Activated T-cell treated with anti-CD3 and anti-CD28 coated beads for 24 hours (primary cell): ENCODE data around the gene HDAC4.

Source experiments
- DNase-seq: peaks from one replicate; pipeline ENCODE4 v3.0.0-alpha.2; 2020; ENCODE audit warnings: low read depth

HDAC4 gene

DNA sequence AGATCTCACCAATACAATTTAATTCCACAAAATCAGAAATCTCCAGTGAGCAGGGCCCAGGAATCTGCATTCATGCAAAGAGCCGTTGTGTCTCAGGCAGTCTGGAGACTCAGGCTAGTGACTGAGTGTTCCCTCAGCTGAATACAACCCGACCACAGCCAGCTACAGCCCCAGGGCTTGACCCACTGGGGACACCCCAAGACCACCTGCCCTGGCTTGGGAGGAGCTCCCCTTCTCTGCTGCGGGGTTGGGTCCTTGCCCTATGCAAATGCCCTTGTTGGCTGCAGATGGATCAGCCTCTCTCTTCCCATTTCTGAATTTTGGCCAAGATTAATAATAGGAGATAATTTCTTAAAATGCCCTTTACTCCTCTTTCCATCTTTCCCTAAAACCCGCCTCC, 395.2 kb downstream of the HDAC4 start:
- no peak for DNase-seq

DNA sequence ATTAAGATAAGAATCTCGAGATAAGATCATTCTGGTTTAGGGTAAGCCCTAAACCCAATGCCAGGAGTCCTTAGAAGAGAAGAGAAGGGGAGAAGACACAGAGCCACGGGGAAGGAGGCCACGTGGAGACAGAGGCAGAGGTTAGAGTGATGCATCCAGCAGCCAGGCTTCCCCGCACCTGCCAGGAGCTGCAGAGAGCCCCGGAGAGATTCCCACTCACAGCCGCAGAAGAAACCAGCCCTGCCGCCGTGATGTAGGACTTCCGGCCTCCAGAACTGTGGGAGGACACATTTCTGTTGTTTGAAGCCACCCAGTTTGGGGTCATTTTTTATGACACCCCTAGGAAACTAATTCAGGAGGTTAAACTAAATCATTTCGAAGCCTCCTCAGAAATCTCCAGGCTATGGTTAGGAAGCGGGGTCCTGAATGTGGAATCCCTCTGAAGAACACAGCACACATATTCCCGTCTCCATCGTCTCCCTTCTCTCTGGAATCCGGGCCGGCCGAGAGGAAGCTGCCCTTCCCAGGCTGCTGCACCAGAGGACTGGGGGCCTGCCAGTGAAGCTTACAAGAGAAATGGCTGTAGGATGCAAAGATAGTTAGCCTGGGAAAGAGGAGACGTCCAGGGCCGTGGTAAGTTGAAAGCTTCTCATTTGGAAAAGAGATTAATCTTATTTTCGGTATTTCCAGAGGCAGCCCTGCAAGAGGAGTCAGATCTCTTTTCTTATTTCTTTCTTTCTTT, 396.4 kb downstream of the HDAC4 start:
- DNase-seq, result no peak

DNA sequence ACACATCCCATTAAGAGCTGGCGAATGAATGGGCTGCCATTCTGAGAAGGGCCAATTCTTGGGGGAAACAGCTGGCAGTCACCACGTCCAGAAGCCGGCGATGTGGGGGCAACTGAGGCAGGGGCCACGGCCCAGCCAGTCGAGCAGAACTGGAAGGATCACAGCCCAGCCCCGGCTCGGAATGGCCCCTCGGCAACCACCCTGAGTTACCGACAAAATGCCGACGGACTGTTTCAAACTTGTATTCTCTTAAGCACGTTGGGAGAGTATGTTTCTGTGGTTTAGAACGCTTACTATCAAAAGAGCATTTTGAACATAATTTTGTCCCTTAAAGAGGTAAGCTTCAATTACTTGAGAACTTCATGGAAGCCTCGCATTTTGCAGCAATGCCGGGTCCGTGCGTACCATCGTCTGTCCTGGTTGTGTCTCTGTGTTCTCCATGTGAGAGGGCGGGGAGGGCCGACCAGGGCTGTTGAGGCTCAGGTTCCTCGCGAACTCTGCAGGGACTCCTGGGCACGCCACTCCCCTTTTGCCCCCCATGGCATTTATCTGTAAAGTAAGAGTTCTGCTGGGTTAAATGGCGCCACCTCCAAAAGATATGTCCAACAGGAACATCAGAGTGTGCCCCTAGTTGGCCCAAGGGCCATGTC, 397.1 kb downstream of the HDAC4 start:
- DNase-seq, result no peak

DNA sequence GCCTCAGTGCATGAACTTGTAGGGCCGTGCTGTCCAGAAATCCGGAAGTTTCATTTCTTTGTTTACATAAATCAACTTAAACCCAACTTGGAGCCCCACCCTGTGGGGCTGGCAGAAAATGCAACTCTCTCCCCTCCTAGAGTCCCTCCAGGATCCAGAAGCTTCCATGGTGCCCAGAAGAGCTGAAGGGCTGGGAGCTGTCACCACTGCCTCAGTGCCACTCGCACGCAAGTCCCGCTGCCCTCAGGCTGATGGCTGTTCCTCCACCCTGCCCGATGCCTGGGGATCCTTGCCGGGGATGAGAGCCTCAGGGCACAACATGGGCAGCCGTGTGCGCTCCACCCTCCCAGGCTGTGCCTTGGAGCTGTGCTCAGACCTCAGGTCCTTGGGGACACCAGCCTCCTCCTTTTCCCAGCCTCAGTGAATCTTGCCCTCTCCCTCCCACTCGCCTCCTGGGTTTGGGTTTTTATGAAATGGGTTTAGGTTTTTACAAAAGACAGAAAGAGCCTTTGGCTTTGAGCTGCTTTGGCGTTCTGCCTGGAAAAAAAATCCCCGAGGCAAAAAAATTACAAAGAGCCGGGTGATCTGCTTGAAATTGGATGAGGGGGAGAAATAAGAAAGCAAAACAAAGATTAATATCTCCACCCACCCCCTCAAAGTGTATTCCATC, 397.7 kb downstream of the HDAC4 start:
- DNase-seq, result no peak

DNA sequence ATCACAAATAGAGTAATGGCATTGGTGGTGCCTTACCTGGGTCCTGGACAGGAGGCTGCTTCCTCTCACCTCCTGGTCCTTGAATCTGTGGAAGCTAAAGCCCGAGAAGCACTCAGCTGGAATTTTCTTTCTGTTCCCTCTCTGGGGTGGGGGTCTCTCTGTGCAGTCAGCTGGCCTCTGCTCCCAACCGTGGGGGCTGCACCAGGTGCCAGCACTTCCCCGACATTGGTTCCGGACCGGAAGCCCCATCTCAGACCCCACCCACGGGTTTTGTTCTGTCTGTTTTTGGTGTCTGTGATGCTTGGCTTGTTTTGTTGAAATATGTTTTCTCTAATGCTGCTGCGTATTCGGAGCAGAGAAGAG, 398.2 kb downstream of the HDAC4 start:
- DNase-seq, result no peak

DNA sequence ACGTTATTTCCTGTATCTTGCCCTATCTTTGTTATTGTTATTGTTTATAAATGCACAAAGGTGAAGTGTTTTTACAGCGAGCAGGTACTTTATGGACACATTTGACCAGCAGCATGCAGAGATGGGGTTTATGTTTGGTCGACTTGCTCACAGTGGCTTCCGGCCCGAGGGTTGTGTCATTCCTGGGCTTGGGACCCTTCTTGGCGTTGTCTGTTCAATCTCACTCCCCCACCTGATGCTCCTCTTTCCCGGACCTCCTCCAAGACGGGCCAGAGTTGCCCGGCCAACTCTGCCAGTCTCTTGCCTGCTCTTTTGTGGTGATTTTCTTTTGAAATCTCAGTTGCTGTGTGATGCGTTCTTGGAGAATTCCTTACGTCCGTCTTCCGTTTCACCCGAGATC, 399.0 kb downstream of the HDAC4 start:
- DNase-seq, result no peak

DNA sequence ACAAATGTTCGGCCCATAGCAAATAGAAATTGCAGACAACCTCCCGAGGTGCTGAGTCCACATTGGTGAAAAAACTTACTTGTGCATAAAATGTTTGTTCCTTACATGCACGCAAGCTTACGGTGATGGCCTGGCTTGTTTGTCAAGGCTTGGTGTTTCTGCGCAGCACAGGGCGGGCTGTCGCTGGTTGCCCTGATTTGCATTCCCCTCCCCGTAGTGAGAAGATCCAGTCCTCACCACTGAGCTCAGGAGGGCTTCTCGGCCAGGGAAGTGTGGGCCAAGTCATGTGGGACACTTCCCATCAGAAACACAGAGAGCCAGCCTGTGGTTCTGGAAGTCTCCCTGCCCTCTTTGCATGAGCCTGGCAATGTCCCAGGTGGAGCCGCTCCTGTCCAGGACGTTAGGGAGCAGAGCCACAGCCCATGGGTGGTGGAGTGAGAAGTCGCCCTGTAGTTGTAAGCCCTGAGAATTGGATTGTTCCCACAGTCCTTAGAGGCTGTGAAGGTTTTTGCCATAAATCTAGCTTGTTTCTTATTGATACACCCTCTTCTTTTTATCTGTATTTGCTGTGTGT, 400.2 kb downstream of the HDAC4 start:
- no peak for DNase-seq

DNA sequence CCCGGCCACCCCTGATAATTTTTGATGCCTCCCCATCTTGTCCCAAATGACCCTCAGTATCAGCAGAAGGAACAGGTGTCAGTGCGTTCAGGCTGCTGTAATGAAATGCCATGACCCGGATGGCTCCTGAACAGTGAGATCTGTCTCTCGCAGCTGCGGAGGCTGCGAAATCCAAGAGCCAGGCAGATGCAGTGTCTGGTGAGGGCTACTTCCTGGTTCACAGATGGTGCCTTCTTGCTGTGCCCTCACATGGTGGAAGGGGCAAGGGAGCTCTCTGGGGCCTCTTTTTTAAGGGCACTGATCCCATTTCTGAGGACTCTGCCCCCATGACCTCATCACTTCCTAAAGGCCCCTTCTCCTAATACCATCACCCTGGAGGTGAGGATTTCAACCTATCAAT, 400.7 kb downstream of the HDAC4 start:
- no peak for DNase-seq

DNA sequence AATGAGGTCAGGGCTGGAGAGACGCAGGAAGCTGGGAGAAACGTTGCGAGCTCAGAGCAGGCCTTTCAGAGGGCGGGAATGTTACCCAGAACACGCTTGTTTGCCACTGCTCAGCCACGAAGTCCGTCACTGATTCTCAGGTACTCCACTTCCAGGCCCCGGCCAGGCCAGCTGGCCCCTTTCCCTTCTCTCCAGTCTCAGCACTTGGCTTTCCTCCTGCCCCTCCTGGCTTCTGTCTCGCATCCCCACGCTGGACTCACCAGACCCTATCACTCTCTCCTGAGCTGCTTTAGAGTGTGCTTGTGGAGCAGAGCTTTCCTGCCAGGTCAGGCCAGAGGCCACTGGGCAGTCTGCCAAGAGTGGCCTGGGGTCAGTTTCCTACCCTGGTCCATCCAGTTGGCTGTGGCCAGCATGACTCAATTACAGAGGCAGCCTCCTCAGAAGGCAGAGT, 401.5 kb downstream of the HDAC4 start:
- DNase-seq, result no peak

DNA sequence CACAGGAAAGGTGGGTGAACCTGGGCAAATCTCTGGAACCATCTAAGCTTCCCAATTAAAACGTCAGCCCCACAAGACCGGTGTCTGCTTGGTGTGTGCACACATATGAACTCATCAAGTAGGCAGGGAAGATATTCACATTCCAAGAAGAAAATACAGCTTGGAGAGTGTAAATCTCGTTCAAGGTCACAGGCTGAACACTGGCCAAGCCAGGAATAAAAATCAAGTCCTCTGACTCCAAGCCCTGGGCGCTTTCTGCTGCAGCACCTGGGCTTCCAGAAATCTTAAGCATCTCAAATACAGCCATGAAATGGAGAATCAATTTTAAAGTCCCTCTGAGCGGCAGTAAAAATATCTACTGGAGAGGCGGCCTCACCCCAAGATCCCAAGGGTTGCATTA, 402.0 kb downstream of the HDAC4 start:
- no peak for DNase-seq
